Measurements from ENCODE around the gene DUX4. TPM values are rescaled to one million over a fixed set of nuclear protein-coding genes. Genes with fewer than 3 reads are reported as not detected.
A peak's percentile ranks its signal among the peaks of the same experiment; 100 is the strongest.
"Not testable (repeated sequence)": the region's sequence is repeated elsewhere in the genome, so short reads cannot be mapped to it uniquely, and the experiment has no call there.

DUX4 gene
- not detected in 2 replicates for total RNA-seq (2014; rRNA removed; shearing (Covaris generic))

- not testable (repeated sequence) for H3K4me1 ChIP-seq (replicated peaks); H3K4me3 ChIP-seq; H3K9me3 ChIP-seq (replicated peaks); H3K27ac ChIP-seq; H3K27me3 ChIP-seq (replicated peaks); DNase-seq (ENCODE audit: low read depth in 1 of 2, low spot score in 2 of 2); H3K36me3 ChIP-seq
Observed at GRCh38 chr4:190173428-190173827, at the start of gene DUX4. Gene DUX4 (plus strand): TSS chr4:190173774. CDS start chr4:190173774, 0 bp downstream.

- H3K36me3 ChIP-seq; H3K27ac ChIP-seq; H3K27me3 ChIP-seq (replicated peaks): not testable (repeated sequence)
Observed at GRCh38 chr4:190175436-190175835, 1.9 kb downstream of the DUX4 start.

GRCh38 chr4:190177727-190178605 is 4.4 kb downstream of the DUX4 start:
- H3K27me3 ChIP-seq (replicated peaks); H3K9me3 ChIP-seq (replicated peaks); H3K4me1 ChIP-seq (replicated peaks); H3K36me3 ChIP-seq; H3K27ac ChIP-seq; H3K4me3 ChIP-seq: not testable (repeated sequence)
- peak in 1 of 2 experiments; percentile 59 for DNase-seq (ENCODE audit: low read depth in 1 of 2, low spot score in 2 of 2)

More at GRCh38 chr4:190175436-190175835, 1.9 kb downstream of the DUX4 start:
- not testable (repeated sequence) for H3K4me3 ChIP-seq; H3K9me3 ChIP-seq (replicated peaks); DNase-seq (ENCODE audit: low read depth in 1 of 2, low spot score in 2 of 2); H3K4me1 ChIP-seq (replicated peaks)

GRCh38 chr4:190178606-190178990 is 5.0 kb downstream of the DUX4 start:
- not testable (repeated sequence) for DNase-seq (ENCODE audit: low read depth in 1 of 2, low spot score in 2 of 2); H3K27ac ChIP-seq; H3K36me3 ChIP-seq; H3K27me3 ChIP-seq (replicated peaks); H3K9me3 ChIP-seq (replicated peaks); H3K4me1 ChIP-seq (replicated peaks); H3K4me3 ChIP-seq

- H3K36me3 ChIP-seq; H3K27me3 ChIP-seq (replicated peaks); DNase-seq (ENCODE audit: low read depth in 1 of 2, low spot score in 2 of 2); H3K4me1 ChIP-seq (replicated peaks); H3K4me3 ChIP-seq; H3K9me3 ChIP-seq (replicated peaks); H3K27ac ChIP-seq: not testable (repeated sequence)
Observed at GRCh38 chr4:190179030-190179739, 5.6 kb downstream of the DUX4 start.

- H3K4me1 ChIP-seq (replicated peaks); H3K36me3 ChIP-seq; H3K27ac ChIP-seq; H3K9me3 ChIP-seq (replicated peaks); DNase-seq (ENCODE audit: low read depth in 1 of 2, low spot score in 2 of 2); H3K27me3 ChIP-seq (replicated peaks); H3K4me3 ChIP-seq: not testable (repeated sequence)
Observed at GRCh38 chr4:190179740-190180094, 6.1 kb downstream of the DUX4 start.

- DNase-seq (ENCODE audit: low read depth in 1 of 2, low spot score in 2 of 2); H3K9me3 ChIP-seq (replicated peaks); H3K4me3 ChIP-seq; H3K27me3 ChIP-seq (replicated peaks); H3K4me1 ChIP-seq (replicated peaks); H3K36me3 ChIP-seq; H3K27ac ChIP-seq: not testable (repeated sequence)
Observed at GRCh38 chr4:190180947-190181346, 7.4 kb downstream of the DUX4 start.

- H3K9me3 ChIP-seq (replicated peaks); H3K4me1 ChIP-seq (replicated peaks); H3K36me3 ChIP-seq; H3K27ac ChIP-seq; H3K27me3 ChIP-seq (replicated peaks); H3K4me3 ChIP-seq: not testable (repeated sequence)
- DNase-seq (ENCODE audit: low read depth in 1 of 2, low spot score in 2 of 2) = peak in 1 of 2 experiments; percentile 60
Observed at GRCh38 chr4:190181481-190182100, 8.0 kb downstream of the DUX4 start.

- H3K27ac ChIP-seq; H3K36me3 ChIP-seq; DNase-seq (ENCODE audit: low read depth in 1 of 2, low spot score in 2 of 2); H3K9me3 ChIP-seq (replicated peaks); H3K4me3 ChIP-seq; H3K4me1 ChIP-seq (replicated peaks); H3K27me3 ChIP-seq (replicated peaks): not testable (repeated sequence)
Observed at GRCh38 chr4:190203510-190203909, 29.9 kb downstream of the DUX4 start.

Other genes starting within 250 kb of the DUX4 start
- 48.7 and 116 TPM in 2 replicates for gene FRG1, start 232.9 kb upstream of the DUX4 start, total RNA-seq (2014; rRNA removed; shearing (Covaris generic))
- gene FRG2, start 146.5 kb upstream of the DUX4 start, total RNA-seq (2014; rRNA removed; shearing (Covaris generic)) = not detected in 2 replicates
- not detected in 2 replicates for gene DBET, start 109.3 kb upstream of the DUX4 start, total RNA-seq (2014; rRNA removed; shearing (Covaris generic))